K562 (cell line): ENCODE measurements around the gene CACYBP. TPM values are rescaled to one million over a fixed set of nuclear protein-coding genes. Genes with fewer than 3 reads are reported as not detected.

Source experiments
- ATAC-seq: fragments of 200-7000 bp; cut with Tn5 transposase; 3 replicates; pipeline ENCODE4 v1.9.1; 2020; ENCODE audit warnings: moderate library complexity
- BruUV-seq: library from RNA; stranded (reverse); fragments of 400-500 nt; replicated peaks from 2 replicates; lab custom pipeline; 2021; lab: Mats Ljungman, UMichigan
- CTCF ChIA-PET: fragments of 300-600 bp; formaldehyde crosslinking; extraction: SDS; loops from one replicate; lab custom pipeline; 2021; ENCODE audit warnings: low intra/inter-chr PET ratio; lab: Yijun Ruan, JAX
- POLR2A ChIA-PET: fragments of 300-600, 350-650 bp; sonication (Branson Sonifier 250); formaldehyde crosslinking; extraction: SDS; loops from one replicate; lab custom pipeline; 2021; ENCODE audit warnings: antibody characterized with exemption, inconsistent platforms; lab: Yijun Ruan, JAX
- DNase-seq, 4 experiments: peaks; one replicate each; pipeline versions ENCODE4 v3.0.0 to v3.0.0-alpha.2; 2011 to 2018; ENCODE audit warnings: low spot score in 3 of 4, mixed read lengths in 3 of 4; ENCODE audit errors: extremely low read depth in 1 of 4
- FAIRE-seq: peaks from 2 replicates; lab custom pipeline; 2011; peaks lifted over from hg19 to GRCh38; lab: Jason Lieb, UNC
- H2AFZ ChIP-seq: 2 replicates; pipeline ENCODE4 v1.6.0; 2011; ENCODE audit warnings: low read depth, low read length, control low read depth, inconsistent platforms
- H3K27ac ChIP-seq: fragments of 200-600 bp; 3 replicates; pipeline ENCODE4 v1.8.0; 2011; ENCODE audit warnings: low read depth, mild to moderate bottlenecking, control low read depth, inconsistent platforms, low read length, moderate library complexity, mixed read lengths; ENCODE audit errors: extremely low read depth
- H3K27me3 ChIP-seq, 2 experiments: fragments of 300-600 bp in 1 of 2; 2 replicates in 1 of 2; 3 replicates in 1 of 2; pipeline versions ENCODE4 v1.6.0 to v1.8.0; 2011; ENCODE audit warnings: inconsistent platforms in 2 of 2, low read length in 2 of 2, mild to moderate bottlenecking in 1 of 2, mixed read lengths in 1 of 2, moderate library complexity in 1 of 2; ENCODE audit not compliant: control insufficient read depth in 2 of 2, insufficient read depth in 2 of 2
- H3K36me3 ChIP-seq: fragments of 300-600 bp; 3 replicates; pipeline ENCODE4 v1.8.0; 2011; ENCODE audit warnings: mild to moderate bottlenecking, low read length, inconsistent platforms; ENCODE audit not compliant: control insufficient read depth, insufficient read depth
- H3K4me1 ChIP-seq, 2 experiments: fragments of 200-600 bp in 1 of 2; replicated peaks in 1 of 2; 2 replicates in 1 of 2; 3 replicates in 1 of 2; pipeline versions ENCODE4 v1.5.1 to v1.8.0; 2011; ENCODE audit warnings: inconsistent platforms in 2 of 2, low read length in 2 of 2, mild to moderate bottlenecking in 1 of 2, mixed read lengths in 1 of 2, moderate library complexity in 1 of 2; ENCODE audit not compliant: control insufficient read depth in 2 of 2, insufficient read depth in 2 of 2
- H3K4me2 ChIP-seq: 2 replicates; pipeline ENCODE4 v1.6.1; 2011; ENCODE audit warnings: low read length, control low read depth, inconsistent platforms, mixed read lengths; ENCODE audit not compliant: insufficient read depth
- H3K4me3 ChIP-seq: fragments of 200-600 bp; sonication (generic), shearing (Covaris generic); 2 replicates; pipeline ENCODE4 v1.5.1; 2016; ENCODE audit warnings: control low read depth, inconsistent platforms
- H3K79me2 ChIP-seq: fragments of 200-600 bp; 3 replicates; pipeline ENCODE4 v1.8.0; 2011; ENCODE audit warnings: low read length, inconsistent platforms; ENCODE audit not compliant: control insufficient read depth, insufficient read depth
- H3K9ac ChIP-seq, 2 experiments: 2 replicates each; pipeline versions ENCODE4 v1.6.0 to v1.6.1; 2011; ENCODE audit warnings: low read depth in 2 of 2, low read length in 2 of 2, control low read depth in 1 of 2, inconsistent platforms in 1 of 2, mild to moderate bottlenecking in 1 of 2, mixed read lengths in 1 of 2; ENCODE audit not compliant: insufficient read depth in 1 of 2
- H3K9me1 ChIP-seq: one replicate; pipeline ENCODE4 v1.6.0; 2011; ENCODE audit warnings: inconsistent platforms, mild to moderate bottlenecking, low read length, moderate library complexity; ENCODE audit not compliant: control insufficient read depth, insufficient read depth
- H3K9me3 ChIP-seq: replicated peaks from 2 replicates; pipeline ENCODE4 v1.5.1; 2011; ENCODE audit warnings: low read depth, low read length, inconsistent platforms; ENCODE audit not compliant: control insufficient read depth, insufficient read depth
- H4K20me1 ChIP-seq: replicated peaks from 2 replicates; pipeline ENCODE4 v1.6.1; 2011; ENCODE audit warnings: low read length, inconsistent platforms, mixed read lengths; ENCODE audit not compliant: control insufficient read depth, insufficient read depth
- DNMT1 ChIP-seq: fragments of 450-650 bp; IDR thresholded peaks from 2 replicates; pipeline ENCODE4 v1.6.1; 2016; ENCODE audit warnings: antibody characterized with exemption, mild to moderate bottlenecking
- ELF1 ChIP-seq: fragments of 200-800 bp; sonication (Bioruptor generic); IDR thresholded peaks from 2 replicates; pipeline ENCODE4 v1.6.1; 2016; ENCODE audit warnings: missing genetic modification characterization, missing compliant biosample characterization
- JUND ChIP-seq, 2 experiments: IDR thresholded peaks; 2 replicates in 1 of 2; 3 replicates in 1 of 2; pipeline ENCODE4 v1.6.1; 2011; ENCODE audit warnings: borderline replicate concordance in 2 of 2, low read depth in 2 of 2, low read length in 2 of 2, improper control_type of control experiment in 1 of 2, missing biosample characterization in 1 of 2, missing genetic modification characterization in 1 of 2, missing genetic modification reagents in 1 of 2
- MTF1 ChIP-seq: fragments of 250-450 bp; sonication (Bioruptor Pico); IDR thresholded peaks from 2 replicates; pipeline ENCODE4 v1.9.0; 2021; ENCODE audit warnings: moderate library complexity, mild to moderate bottlenecking, inconsistent platforms, borderline replicate concordance
- NCOR1 ChIP-seq: fragments of 450-650 bp; IDR thresholded peaks from 2 replicates; pipeline ENCODE4 v1.6.1; 2016; ENCODE audit warnings: mild to moderate bottlenecking, moderate library complexity
- POLR2A ChIP-seq: fragments of 450-650 bp; conservative IDR thresholded peaks from 2 replicates; pipeline ENCODE4 v1.6.1; 2016
- POLR2B ChIP-seq: fragments of 450-650 bp; IDR thresholded peaks from 2 replicates; pipeline ENCODE4 v1.6.1; 2018; ENCODE audit warnings: low read depth; ENCODE audit not compliant: partially characterized antibody
- RBFOX2 ChIP-seq: fragments of 200-400 bp; formaldehyde crosslinking; IDR thresholded peaks from 2 replicates; pipeline ENCODE4 v1.6.1; 2017; ENCODE audit warnings: low read depth, mild to moderate bottlenecking, low read length, moderate library complexity
- STAT5B ChIP-seq: fragments of 250-450 bp; sonication (Bioruptor Pico); IDR thresholded peaks from 2 replicates; pipeline ENCODE4 v1.8.0; 2021; ENCODE audit warnings: mild to moderate bottlenecking, inconsistent platforms
- TARDBP ChIP-seq: fragments of 450-650 bp; IDR thresholded peaks from 2 replicates; pipeline ENCODE4 v1.6.1; 2016
- ZEB2 ChIP-seq: fragments of 450-650 bp; IDR thresholded peaks from 2 replicates; pipeline ENCODE4 v1.6.1; 2016
- ZNF764 ChIP-seq: fragments of 250-450 bp; sonication (Bioruptor Pico); IDR thresholded peaks from 2 replicates; pipeline ENCODE4 v1.4.0; 2020; ENCODE audit warnings: low read depth, mild to moderate bottlenecking, moderate library complexity
- WGBS: fragments of 100-300 bp; shearing (Covaris generic); methylation state at CpG from one replicate; pipeline ENCODE4 v1.1.6; 2016; ENCODE audit warnings: low coverage, mixed read lengths; ENCODE audit not compliant: insufficient coverage; ENCODE audit errors: missing lambda C conversion rate; 5-methylcytosine and 5-hydroxymethylcytosine counted together
- in situ Hi-C: fragments of 300-500 bp; cut with MboI; formaldehyde crosslinking; loops from 4 replicates; pipeline ENCODE4 v1.15.0; 2018; ENCODE audit warnings: inconsistent platforms, mixed read lengths
- intact Hi-C: fragments of 100-400 bp; cut with micrococcal nuclease; formaldehyde crosslinking; loops from 2 replicates; pipeline ENCODE4 v1.14.2; 2022
- polyA plus RNA-seq, 8 experiments: library from polyadenylated mRNA; depleted of rRNA in 4 of 8; stranded (reverse) in 5 of 8; unstranded in 3 of 8; fragments of >200 nt; fragmentation: Nextera tagmentation in 2 of 8; fragmentation: Illumina TruSeq in 1 of 8; extraction: Ambion mirVana in 2 of 8; extraction: Trizol in 1 of 8; gene quantifications; 2 replicates each; pipeline versions ENCODE4 v1.2.1 to v1.2.3, GENCODE V29; 2011 to 2014; ENCODE audit warnings: inconsistent platforms in 1 of 8, missing spikeins in 1 of 8
- total RNA-seq, 7 experiments: library from RNA; depleted of rRNA in 6 of 7; stranded (reverse); fragments of >200 nt in 6 of 7; fragmentation: Illumina TruSeq in 2 of 7; extraction: Trizol in 2 of 7; gene quantifications; 2 replicates each; pipeline versions ENCODE4 v1.2.1 to v1.2.3, GENCODE V29; 2011 to 2021; ENCODE audit warnings: low replicate concordance in 1 of 7
- TF ChIP-seq, protein P1 (sequence below): fragments of 450-650 bp; IDR thresholded peaks from 2 replicates; pipeline ENCODE4 v1.6.1; 2014; ENCODE audit warnings: low read depth, mild to moderate bottlenecking, moderate library complexity, borderline replicate concordance
- TF ChIP-seq, protein P2 (sequence below): fragments of 250-450 bp; sonication (Bioruptor Pico); IDR thresholded peaks from 2 replicates; pipeline ENCODE4 v1.4.0; 2020; ENCODE audit warnings: mild to moderate bottlenecking, moderate library complexity
- TF ChIP-seq, protein P3 (sequence below): fragments of 250-450 bp; sonication (Bioruptor Pico); IDR thresholded peaks from 2 replicates; pipeline ENCODE4 v1.4.0; 2020

The CACYBP gene
- total and polyA plus RNA-seq, 9 of the 15 experiments (the other 6 are each of a cell fraction or from before 2014, with no cell fraction given): 147 to 1,576 (median 488) TPM

DNA sequence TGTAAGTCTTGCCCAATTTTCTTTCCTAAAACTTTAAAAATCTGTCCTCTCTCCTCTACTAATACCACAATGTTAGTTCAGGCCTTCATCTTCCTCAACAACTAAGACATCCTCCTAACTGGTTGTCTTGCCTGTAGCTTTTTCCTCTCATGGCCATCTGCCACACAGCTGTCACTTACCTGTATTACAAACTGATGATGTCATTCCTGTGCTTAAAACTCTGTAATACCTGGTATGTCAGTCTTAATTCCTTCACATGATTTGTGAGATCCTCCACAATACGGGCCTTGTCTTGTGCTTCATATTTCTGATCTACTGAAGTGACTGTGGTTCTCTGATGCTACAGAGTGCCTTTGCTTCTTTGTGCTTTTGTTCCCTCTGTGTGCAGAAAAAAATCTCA lies 13.7 kb downstream of the CACYBP start:
- POLR2A ChIA-PET: interaction anchor here (0.6 to 5.5 kb wide), 6 partner anchors 9 to 992 kb away, joined by 3 to 40 read pairs (median 14); partner anchors contain the start of genes CACYBP and MRPS14
- no peak overlapping the region for H3K27ac ChIP-seq
- H4K20me1 ChIP-seq: no peaks in the 10 kb centered on the region
- H3K4me1 ChIP-seq: peaks cover 0 to 3% of the 10 kb centered on the region in 2 experiments; a peak in 2 of 5 replicates
- H3K9me1 ChIP-seq: no peaks in the 10 kb centered on the region
- FAIRE-seq (no peak), DNase-seq (no peak), ATAC-seq (no peak)
- peaks cover 19% of the 10 kb centered on the region for H3K79me2 ChIP-seq
- no peaks in the 10 kb centered on the region for H3K9me3 ChIP-seq
- H2AFZ ChIP-seq: no peak overlapping the region
- H3K36me3 ChIP-seq: peaks cover 98% of the 10 kb centered on the region
- no peak overlapping the region for H3K9ac ChIP-seq
- 60% methylated on average over 1 of the region's 1 CpG for WGBS
- H3K4me2 ChIP-seq: no peak overlapping the region
- in situ Hi-C loops: no loop called here
- no peaks in the 10 kb centered on the region for H3K27me3 ChIP-seq
- BruUV-seq: TSS peak; percentile 1
- CTCF ChIA-PET: no interaction called here
- intact Hi-C loops: no loop called here
- no peak overlapping the region for H3K4me3 ChIP-seq
- TF ChIP-seq, protein P1, sequence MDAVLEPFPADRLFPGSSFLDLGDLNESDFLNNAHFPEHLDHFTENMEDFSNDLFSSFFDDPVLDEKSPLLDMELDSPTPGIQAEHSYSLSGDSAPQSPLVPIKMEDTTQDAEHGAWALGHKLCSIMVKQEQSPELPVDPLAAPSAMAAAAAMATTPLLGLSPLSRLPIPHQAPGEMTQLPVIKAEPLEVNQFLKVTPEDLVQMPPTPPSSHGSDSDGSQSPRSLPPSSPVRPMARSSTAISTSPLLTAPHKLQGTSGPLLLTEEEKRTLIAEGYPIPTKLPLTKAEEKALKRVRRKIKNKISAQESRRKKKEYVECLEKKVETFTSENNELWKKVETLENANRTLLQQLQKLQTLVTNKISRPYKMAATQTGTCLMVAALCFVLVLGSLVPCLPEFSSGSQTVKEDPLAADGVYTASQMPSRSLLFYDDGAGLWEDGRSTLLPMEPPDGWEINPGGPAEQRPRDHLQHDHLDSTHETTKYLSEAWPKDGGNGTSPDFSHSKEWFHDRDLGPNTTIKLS: no peak
- TF ChIP-seq ZNF764 (no peak), POLR2B (peak; percentile 39), NCOR1 (no peak), STAT5B (no peak), DNMT1 (no peak), RBFOX2 (peak; percentile 1; the same call in 1 of the 2 replicates), MTF1 (CRISPR knock-in tag) (no peak), ELF1 (no peak), JUND (IDR thresholded peaks at IDR 0.05; ENCODE audit: borderline replicate concordance, low read depth, low read length) (no peak), JUND (tag; IDR thresholded peaks at IDR 0.05; ENCODE audit: borderline replicate concordance, low read depth, low read length) (peak; percentile 34; the same call in 1 of the 3 replicates), ZEB2 (no peak), POLR2A (peak; percentile 13; the same call in 1 of the 2 replicates), TARDBP (no peak)
- TF ChIP-seq, protein P2, sequence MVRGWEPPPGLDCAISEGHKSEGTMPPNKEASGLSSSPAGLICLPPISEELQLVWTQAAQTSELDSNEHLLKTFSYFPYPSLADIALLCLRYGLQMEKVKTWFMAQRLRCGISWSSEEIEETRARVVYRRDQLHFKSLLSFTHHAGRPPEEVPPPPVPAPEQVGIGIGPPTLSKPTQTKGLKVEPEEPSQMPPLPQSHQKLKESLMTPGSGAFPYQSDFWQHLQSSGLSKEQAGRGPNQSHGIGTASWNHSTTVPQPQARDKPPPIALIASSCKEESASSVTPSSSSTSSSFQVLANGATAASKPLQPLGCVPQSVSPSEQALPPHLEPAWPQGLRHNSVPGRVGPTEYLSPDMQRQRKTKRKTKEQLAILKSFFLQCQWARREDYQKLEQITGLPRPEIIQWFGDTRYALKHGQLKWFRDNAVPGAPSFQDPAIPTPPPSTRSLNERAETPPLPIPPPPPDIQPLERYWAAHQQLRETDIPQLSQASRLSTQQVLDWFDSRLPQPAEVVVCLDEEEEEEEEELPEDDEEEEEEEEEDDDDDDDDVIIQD (CRISPR knock-in tag): no peak
- TF ChIP-seq, protein P3, sequence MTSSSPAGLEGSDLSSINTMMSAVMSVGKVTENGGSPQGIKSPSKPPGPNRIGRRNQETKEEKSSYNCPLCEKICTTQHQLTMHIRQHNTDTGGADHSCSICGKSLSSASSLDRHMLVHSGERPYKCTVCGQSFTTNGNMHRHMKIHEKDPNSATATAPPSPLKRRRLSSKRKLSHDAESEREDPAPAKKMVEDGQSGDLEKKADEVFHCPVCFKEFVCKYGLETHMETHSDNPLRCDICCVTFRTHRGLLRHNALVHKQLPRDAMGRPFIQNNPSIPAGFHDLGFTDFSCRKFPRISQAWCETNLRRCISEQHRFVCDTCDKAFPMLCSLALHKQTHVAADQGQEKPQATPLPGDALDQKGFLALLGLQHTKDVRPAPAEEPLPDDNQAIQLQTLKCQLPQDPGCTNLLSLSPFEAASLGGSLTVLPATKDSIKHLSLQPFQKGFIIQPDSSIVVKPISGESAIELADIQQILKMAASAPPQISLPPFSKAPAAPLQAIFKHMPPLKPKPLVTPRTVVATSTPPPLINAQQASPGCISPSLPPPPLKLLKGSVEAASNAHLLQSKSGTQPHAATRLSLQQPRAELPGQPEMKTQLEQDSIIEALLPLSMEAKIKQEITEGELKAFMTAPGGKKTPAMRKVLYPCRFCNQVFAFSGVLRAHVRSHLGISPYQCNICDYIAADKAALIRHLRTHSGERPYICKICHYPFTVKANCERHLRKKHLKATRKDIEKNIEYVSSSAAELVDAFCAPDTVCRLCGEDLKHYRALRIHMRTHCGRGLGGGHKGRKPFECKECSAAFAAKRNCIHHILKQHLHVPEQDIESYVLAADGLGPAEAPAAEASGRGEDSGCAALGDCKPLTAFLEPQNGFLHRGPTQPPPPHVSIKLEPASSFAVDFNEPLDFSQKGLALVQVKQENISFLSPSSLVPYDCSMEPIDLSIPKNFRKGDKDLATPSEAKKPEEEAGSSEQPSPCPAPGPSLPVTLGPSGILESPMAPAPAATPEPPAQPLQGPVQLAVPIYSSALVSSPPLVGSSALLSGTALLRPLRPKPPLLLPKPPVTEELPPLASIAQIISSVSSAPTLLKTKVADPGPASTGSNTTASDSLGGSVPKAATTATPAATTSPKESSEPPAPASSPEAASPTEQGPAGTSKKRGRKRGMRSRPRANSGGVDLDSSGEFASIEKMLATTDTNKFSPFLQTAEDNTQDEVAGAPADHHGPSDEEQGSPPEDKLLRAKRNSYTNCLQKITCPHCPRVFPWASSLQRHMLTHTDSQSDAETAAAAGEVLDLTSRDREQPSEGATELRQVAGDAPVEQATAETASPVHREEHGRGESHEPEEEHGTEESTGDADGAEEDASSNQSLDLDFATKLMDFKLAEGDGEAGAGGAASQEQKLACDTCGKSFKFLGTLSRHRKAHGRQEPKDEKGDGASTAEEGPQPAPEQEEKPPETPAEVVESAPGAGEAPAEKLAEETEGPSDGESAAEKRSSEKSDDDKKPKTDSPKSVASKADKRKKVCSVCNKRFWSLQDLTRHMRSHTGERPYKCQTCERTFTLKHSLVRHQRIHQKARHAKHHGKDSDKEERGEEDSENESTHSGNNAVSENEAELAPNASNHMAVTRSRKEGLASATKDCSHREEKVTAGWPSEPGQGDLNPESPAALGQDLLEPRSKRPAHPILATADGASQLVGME (CRISPR knock-in tag): no peak
